ENCODE results near the gene MCEMP1.

The MCEMP1 gene

GRCh38 chr19:7672522-7672921 lies 4.4 kb upstream of the MCEMP1 start:
- Histone ChIP-seq H3K27me3 (ENCODE audit: insufficient read depth, low read depth, severe bottlenecking) (no peaks in the 10 kb centered on the region), H3K36me3 (no peaks in the 10 kb centered on the region), H3K9me3 (ENCODE audit: severe bottlenecking) (peaks cover 8% of the 10 kb centered on the region), H3K4me3 (ENCODE audit: low read depth, low read length) (no peak overlapping the region), H3K27ac (no peak overlapping the region)
- DNase-seq = no peak
- no peak for TF ChIP-seq CTCF (IDR thresholded peaks at IDR 0.05; ENCODE audit: low read depth, low read length)

- DNase-seq = peak; percentile 67
- H3K9me3 ChIP-seq (ENCODE audit: severe bottlenecking) = peaks cover 8% of the 10 kb centered on the region
- no peak for TF ChIP-seq CTCF (IDR thresholded peaks at IDR 0.05; ENCODE audit: low read depth, low read length)
- no peaks in the 10 kb centered on the region for H3K27me3 ChIP-seq (ENCODE audit: insufficient read depth, low read depth, severe bottlenecking)
- peak overlapping the region; percentile 24; the same call in 1 of the 2 replicates for H3K27ac ChIP-seq
- no peak overlapping the region for H3K4me3 ChIP-seq (ENCODE audit: low read depth, low read length)
- H3K36me3 ChIP-seq = no peaks in the 10 kb centered on the region
Measured at GRCh38 chr19:7674010-7675005, 2.6 kb upstream of the MCEMP1 start.

GRCh38 chr19:7676376-7676775 lies 514 bp upstream of the MCEMP1 start:
- no peak for DNase-seq
- H3K9me3 ChIP-seq (ENCODE audit: severe bottlenecking) = peaks cover 8% of the 10 kb centered on the region
- H3K27ac ChIP-seq = no peak overlapping the region
- H3K36me3 ChIP-seq = no peaks in the 10 kb centered on the region
- no peak for TF ChIP-seq CTCF (IDR thresholded peaks at IDR 0.05; ENCODE audit: low read depth, low read length)
- no peak overlapping the region for H3K4me3 ChIP-seq (ENCODE audit: low read depth, low read length)
- no peaks in the 10 kb centered on the region for H3K27me3 ChIP-seq (ENCODE audit: insufficient read depth, low read depth, severe bottlenecking)

GRCh38 chr19:7677669-7678311 lies 900 bp downstream of the MCEMP1 start:
- Histone ChIP-seq H3K27me3 (ENCODE audit: insufficient read depth, low read depth, severe bottlenecking) (no peaks in the 10 kb centered on the region), H3K9me3 (ENCODE audit: severe bottlenecking) (peaks cover 8% of the 10 kb centered on the region), H3K36me3 (peaks cover 6% of the 10 kb centered on the region), H3K4me3 (ENCODE audit: low read depth, low read length) (no peak overlapping the region), H3K27ac (no peak overlapping the region)
- no peak for DNase-seq
- TF ChIP-seq CTCF (IDR thresholded peaks at IDR 0.05; ENCODE audit: low read depth, low read length) = peak; percentile 22; the same call in 1 of the 2 replicates

- H3K27me3 ChIP-seq (ENCODE audit: insufficient read depth, low read depth, severe bottlenecking) = no peaks in the 10 kb centered on the region
- no peak overlapping the region for H3K27ac ChIP-seq
- TF ChIP-seq CTCF (IDR thresholded peaks at IDR 0.05; ENCODE audit: low read depth, low read length) = peak; percentile 71
- peak; percentile 78 for DNase-seq
- H3K36me3 ChIP-seq = peaks cover 14% of the 10 kb centered on the region
- peaks cover 3% of the 10 kb centered on the region for H3K9me3 ChIP-seq (ENCODE audit: severe bottlenecking)
- no peak overlapping the region for H3K4me3 ChIP-seq (ENCODE audit: low read depth, low read length)
Measured at GRCh38 chr19:7678971-7679751, 2.3 kb downstream of the MCEMP1 start.

Data from WERI-Rb-1 (cell line).